H54 (cell line): Measurements from ENCODE around the gene VPS51.
A peak's percentile ranks its signal among the peaks of the same experiment; 100 is the strongest.

ENCODE experiments used
- DNase-seq: peaks from one replicate; pipeline ENCODE4 v3.0.0; 2011; ENCODE audit warnings: low spot score, mixed read lengths; ENCODE audit not compliant: insufficient read length
- FAIRE-seq: peaks from 3 replicates; lab custom pipeline; 2011; peaks lifted over from hg19 to GRCh38; lab: Jason Lieb, UNC
- POLR2A ChIP-seq: IDR thresholded peaks from 2 replicates; pipeline ENCODE4 v1.6.1; 2011; ENCODE audit warnings: low read depth, mild to moderate bottlenecking, low read length

Gene VPS51

DNA sequence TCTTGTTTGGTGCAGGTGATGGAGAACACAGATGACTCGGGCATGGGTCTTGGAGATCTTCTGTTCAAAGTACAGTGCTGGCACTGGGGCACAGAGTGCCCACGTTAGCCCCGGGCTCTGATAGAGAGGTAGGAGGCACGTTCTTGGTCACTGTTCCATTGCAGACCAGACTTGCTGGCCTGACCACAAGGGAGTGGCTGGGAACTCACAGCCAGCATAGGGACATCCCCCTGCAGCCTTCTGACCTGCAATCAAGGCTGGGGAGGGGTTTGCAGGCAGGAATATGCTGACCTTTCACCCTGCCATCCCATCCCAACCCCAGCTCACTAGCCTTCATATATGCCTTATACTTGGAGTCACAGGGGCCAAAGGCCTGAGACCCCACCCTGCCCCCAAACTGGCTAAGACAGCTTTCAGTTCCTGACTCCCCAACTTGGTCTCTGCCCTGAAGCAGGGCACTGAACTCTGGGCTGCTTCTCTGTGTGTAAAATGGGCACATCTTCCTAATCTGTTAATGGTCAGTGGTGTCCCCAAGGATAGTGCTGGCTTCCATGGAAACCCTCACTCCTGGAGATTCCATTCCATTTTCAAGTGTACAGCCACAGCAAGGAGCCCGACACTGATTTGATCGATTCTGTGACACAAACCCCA, 30.7 kb downstream of the VPS51 start:
- TF ChIP-seq POLR2A: no peak
- FAIRE-seq (no peak), DNase-seq (no peak)

DNA sequence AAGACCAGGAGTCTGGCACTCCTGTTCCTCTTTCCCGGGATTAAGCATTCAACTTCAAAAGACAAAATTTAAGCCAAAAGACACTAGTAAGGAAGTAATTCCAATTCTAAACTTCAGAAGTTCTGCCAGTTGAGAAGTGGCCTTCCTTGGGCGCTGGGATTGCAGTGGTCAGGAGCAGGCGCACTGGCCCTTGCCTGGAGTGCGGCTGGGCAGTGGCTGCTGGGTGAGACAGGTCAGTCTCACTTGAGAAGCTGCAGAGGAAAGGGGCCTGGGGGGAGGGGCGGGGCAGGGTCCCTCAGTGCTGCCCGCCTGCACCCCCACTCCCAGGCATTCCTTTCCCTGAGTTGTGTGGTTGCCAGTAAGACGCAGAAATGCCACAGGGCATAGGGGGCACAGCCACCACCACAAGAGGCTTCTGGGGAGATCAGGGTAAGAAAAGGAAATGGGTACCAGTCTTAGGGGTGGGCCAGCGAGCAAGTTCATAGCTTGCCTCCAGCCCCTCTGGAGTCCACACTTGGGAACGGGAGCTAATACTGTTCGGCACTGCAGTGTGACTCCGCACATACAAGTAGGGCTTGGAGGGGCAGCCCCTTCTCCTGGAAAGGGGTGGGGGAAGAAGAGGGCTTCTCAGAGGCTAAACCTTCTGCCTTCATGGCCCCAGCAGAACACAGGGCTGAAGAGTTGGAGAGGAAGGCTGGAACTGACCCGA, 31.6 kb downstream of the VPS51 start:
- no peak for TF ChIP-seq POLR2A
- FAIRE-seq (no peak), DNase-seq (no peak)

DNA sequence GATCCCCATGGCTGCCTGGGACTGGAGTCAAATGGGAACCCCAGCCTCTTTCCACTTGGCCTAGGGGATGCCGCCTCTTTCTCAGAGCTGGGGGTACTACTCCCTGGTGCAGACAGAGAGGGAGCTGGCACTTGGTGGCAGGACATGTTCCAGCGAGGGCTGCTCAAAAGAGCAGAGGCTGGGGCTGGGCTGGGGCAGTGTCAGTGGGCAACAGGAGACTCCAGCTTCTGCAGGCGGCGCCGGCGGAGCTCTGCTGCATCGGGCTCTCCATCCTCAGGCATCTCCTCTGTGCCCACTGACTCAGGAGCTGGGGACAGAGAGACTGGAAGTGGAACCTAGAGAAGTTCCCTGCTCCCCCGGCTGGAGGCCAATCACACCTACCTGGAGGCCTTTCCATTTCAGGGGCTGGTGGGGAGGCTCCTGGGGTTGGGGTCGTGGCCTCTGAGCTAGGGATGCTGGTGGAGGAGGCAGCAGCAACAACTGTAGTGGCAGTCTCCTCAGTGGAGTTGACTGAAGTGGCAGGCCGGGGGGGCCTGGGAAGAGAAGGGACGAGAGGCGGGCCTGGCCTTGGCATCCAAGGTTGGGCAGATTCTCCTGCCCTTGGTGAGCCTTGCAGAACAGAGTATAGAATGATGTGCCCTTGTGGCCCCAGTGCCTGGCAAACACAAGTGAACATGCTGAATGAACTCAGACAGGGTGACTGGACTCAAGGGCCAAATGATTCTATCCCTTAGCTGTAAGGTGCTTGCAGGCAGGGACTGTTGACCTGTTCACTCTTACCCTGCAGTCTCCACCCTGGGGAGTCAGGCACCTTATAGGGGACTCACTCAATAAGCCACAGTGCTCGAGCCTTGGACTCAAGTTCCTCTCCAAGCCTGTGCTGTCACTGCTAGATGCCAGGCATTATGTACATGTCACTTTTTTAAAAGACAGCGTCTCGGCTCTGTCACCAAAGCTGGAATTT, 32.5 kb downstream of the VPS51 start:
- FAIRE-seq (no peak), DNase-seq (no peak)
- TF ChIP-seq POLR2A: no peak

DNA sequence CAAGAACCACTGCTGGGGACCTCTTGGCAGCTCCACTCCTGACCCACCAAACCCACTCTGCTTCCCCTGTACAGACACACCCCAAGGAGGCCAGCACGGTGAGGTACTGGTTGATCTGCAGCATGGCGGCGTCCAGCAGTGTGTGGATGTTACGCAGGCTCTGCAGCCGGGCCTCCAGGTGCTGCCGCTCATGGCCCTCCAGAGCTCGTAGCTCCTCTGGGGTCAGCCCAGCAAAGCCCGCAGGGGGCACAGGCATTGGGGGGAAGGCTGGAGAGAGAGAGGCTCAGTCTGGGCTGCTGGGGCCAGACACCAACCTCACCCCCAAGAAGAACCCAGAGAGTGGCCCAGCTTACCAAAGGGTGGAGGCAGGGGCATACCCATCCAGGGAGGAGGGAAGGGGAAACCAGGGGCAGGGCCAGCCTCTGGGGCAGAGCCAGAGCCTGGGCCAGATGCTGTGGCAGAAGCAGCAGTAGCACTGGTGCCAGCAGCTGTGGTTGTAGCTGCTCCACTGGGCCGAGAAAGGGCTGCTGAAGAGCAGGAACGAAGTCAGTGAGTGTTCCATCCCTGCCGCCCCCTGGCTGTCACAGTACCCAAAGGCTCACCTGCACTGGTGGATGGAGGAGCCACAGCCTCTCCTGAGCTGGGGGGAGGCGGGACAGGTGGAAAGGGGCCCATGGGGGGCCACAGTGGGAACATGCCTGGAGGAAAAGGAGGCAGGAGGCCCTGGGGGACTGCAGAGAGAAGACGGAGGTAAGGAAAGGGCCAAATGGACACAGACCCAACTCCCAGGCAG, 33.8 kb downstream of the VPS51 start:
- DNase-seq: no peak
- TF ChIP-seq POLR2A: no peak
- no peak for FAIRE-seq

DNA sequence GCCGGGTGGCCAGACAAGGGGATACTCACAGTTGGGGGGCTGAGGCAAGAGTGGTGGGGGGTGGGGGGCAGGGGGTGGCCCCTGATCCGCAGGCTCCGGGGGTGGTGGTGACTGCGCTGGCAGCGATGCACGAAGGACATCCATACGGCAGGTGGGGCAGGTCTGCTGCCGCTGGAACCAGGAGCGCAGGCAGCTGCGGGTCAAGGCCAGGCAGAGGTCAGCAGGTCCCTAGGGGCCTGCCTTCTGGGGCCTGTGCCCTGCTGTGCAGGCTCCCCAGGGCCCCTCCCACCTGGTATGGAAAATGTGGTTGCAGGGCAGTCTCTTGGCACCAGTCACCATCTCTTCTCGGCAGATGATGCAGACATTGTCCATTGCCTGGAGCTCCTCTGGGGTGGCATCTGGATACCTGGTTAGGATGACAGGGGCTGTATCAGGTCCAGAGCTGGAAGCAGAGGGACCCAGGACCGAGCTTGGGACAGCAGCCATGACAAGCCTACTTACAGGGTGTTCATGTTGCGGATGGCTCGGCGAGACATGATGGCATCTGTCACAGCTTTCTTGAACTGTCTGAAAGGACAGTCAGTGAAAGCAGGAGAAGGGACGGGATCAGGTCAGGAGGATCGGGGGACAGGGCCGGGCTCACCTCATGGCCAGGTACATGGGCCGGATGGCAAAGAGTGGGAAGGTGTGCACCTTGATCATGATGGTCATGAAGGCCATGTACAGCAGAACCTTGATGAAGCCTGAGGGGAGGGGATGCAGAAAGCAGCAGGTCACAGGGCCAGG, 34.8 kb downstream of the VPS51 start:
- DNase-seq (no peak), FAIRE-seq (no peak)
- no peak for TF ChIP-seq POLR2A

DNA sequence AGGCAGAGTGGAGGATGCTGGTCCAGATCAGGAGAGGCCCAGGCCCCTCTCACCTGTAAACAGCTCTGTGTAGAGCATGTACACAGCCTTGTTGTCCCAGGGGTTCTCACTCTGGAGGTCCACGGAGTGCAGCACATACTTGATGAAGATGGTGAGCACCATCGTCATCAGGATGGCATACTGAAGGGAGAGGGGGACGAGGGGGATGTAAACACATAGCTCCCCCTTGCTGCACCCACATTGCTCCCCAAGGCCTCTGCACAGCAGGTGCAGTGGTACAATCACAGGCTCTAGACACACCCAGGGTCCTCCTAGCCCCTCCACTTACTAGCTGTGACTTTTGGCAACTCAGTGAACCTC, 35.4 kb downstream of the VPS51 start:
- DNase-seq (no peak), FAIRE-seq (no peak)
- TF ChIP-seq POLR2A: no peak

DNA sequence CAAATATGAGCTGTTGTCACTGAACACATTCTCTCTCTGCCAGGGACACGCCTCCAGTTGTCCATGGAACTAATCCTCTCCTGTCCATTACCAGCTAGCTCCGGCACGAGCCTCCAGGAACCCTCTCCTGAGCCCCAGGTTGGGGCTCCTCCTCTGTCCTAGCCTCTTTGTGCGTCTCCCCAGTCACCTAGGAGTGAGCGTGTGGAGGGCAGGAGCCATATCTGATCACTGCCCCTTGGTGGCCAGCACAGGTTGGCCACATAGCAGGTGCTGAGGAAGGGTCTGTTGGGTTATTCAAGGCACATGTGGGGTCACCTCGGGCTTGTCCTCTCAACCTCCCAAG, 35.9 kb downstream of the VPS51 start:
- FAIRE-seq: no peak
- no peak for DNase-seq

DNA sequence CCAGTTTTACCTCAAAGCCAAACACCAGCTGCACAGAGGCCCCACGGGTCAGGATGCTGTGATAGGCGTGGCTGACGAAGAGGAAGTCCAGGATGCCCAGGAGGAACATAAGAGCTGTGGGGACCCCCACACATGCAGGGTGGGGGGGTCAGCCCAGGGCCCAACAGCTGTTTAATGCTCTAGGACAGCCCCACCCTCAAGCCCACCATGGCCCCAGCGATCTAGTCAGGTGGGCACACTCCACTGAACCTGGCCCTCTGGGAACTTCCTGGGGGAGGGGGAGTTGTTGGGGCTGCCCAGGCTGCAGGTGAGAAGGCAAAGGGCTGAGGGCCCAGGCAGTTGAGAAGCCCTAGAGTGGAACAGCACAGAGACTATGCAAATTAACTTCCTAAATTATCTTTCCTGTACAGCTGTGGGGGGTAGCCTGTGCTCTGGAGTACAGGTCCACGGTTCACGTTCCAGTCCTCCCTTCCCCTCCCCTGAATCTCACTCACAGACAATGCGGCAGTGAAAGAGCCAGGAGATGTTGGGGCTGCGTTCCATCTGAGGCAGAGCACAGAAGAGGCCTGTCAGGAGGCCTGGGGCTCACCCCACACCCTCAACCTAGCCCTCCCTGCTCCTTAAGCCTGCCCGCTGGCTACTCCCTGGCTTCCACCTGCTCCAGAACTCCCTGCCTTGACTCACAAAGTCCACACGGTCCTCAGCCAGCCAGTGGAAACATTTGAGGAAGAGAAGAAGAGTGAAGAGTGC, 36.4 kb downstream of the VPS51 start:
- FAIRE-seq (no peak), DNase-seq (no peak)
- TF ChIP-seq POLR2A: no peak

More for the DNA sequence above, 35.9 kb downstream of the VPS51 start:
- no peak for TF ChIP-seq POLR2A

DNA sequence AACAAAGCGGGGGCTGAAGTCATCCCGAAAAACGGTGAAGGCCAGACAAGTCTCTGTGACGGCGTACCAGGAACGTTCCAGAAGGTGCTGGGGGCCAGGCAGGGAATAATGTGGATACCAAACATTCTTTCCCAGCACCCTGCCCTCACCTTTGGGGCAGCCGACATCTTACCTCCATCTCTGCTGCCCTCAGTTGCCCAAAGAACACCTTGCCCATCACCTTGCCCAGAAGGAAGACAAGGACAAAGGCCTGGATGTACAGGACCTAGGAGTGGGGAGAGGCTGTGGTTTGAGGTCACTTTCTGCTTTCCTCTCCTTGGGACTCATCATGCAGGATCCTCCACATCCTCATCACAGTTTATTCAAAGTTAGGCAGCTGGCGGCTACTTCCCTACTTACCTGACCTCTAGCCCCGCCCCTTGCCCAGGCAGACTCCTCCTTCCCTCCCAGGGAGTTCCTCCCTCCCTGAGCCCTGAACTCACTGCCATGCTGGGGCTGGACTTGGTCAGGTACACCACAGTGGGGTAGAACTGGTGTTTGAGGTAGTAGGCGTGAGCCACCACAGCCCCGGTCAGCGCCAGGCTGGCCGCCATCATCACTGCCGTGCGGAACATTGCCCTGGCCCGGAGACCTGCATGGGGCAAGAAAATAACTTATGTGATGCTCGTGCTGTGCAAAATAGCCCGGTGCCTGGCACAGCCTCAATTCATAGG, 37.1 kb downstream of the VPS51 start:
- FAIRE-seq (no peak), DNase-seq (no peak)
- TF ChIP-seq POLR2A: no peak

DNA sequence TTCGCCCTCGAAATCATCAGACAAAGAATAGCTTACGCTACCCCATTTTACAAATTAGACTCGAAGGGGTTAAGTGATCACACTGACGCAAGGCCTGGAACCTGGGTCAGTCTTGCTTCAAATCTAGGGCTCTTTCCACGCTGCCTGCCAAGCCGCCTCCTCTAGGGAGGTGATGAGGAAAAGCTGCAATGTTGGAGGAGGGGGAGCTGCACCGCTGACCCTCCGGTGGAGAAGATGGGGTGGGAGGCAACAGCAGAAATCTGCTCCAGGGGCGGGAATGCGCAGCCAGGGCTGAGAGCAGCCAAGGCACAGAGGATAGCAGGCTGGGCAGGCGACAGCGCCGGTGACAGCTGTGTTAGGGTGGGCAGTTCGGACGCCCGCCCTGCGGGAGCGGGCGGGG, 37.7 kb downstream of the VPS51 start:
- DNase-seq (no peak), FAIRE-seq (no peak)
- TF ChIP-seq POLR2A: no peak

DNA sequence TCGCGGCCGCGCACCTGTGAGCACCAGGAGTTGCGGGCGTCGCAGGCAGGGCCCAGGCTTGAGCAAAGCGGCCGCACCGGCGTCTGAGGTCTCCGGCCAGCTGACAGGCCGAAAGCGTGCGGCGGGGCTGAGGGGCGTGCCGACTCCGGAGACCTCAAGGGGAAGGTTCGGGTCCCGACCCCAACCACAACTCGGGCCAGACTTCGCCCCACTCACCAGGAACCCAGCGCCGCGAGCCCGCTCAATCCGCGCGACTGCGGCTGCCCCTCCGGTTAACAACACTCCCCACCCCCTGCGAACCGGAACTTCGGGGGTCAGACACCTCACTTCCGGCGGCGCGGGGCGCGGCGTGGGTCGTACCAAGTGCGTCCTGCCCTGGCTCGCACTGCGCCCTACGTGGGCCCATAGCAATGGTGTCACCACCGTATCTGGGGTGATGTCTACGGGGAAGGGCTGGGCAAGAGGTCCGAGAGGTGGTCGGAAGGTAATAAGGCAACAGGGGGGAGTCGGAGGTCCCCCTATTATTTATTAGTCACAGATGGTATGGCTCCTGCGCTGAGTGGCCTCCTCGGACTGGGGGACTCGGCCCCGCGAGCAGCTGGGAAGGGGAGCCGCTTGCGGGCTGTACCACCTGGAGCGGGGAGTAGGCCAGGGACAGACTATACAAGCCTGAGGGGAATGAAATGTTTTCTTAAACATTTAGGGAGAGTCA, 38.4 kb downstream of the VPS51 start, which contains the start of gene SYVN1:
SYVN1 (minus strand) TSS at position 280 of the 712 bp plus-strand sequence. CDS start 918 bp downstream, outside the sequence.
- FAIRE-seq: no peak
- no peak; the same call in none of the 2 replicates for TF ChIP-seq POLR2A
- DNase-seq: peak; percentile 85
